Bronchial epithelial cell (primary cell): ENCODE results near the gene CHI3L1. TPM values are rescaled to one million over a fixed set of nuclear protein-coding genes. Genes with fewer than 3 reads are reported as not detected.
A peak's percentile ranks its signal among the peaks of the same experiment; 100 is the strongest.

Experiments used
- DNase-seq: peaks from one replicate; pipeline ENCODE4 v3.0.0-alpha.2; 2010; ENCODE audit warnings: low read depth
- FAIRE-seq: peaks from 2 replicates; lab custom pipeline; 2011; peaks lifted over from hg19 to GRCh38; lab: Jason Lieb, UNC
- H3K27me3 ChIP-seq: 2 replicates; pipeline ENCODE4 v1.5.1; 2011; ENCODE audit warnings: low read length; ENCODE audit not compliant: control insufficient read depth, insufficient read depth
- H3K36me3 ChIP-seq: 2 replicates; pipeline ENCODE4 v1.5.1; 2011; ENCODE audit warnings: low read length; ENCODE audit not compliant: control insufficient read depth, insufficient read depth
- H3K4me3 ChIP-seq: 2 replicates; pipeline ENCODE4 v1.5.1; 2011; ENCODE audit warnings: mild to moderate bottlenecking, low read depth, low read length, control low read depth
- CTCF ChIP-seq: IDR thresholded peaks from 2 replicates; pipeline ENCODE4 v1.5.1; 2011; ENCODE audit warnings: mild to moderate bottlenecking, moderate library complexity, low read length, control low read depth, inconsistent platforms; ENCODE audit not compliant: insufficient read depth, severe bottlenecking
- total RNA-seq: library from RNA; depleted of rRNA; stranded (reverse); fragments of >200 nt; gene quantifications from 2 replicates; pipeline ENCODE4 v1.2.1, GENCODE V29; 2014

The CHI3L1 gene
- total RNA-seq, 1 donor from 2014 or later: 0.79 TPM

GRCh38 chr1:203145321-203146041 lies 41.0 kb downstream of the CHI3L1 start:
- peak; percentile 52 for FAIRE-seq

GRCh38 chr1:203144661-203145060 lies 41.8 kb downstream of the CHI3L1 start:
- DNase-seq (no peak), FAIRE-seq (peak; percentile 76)
- peaks cover 1% of the 10 kb centered on the region for H3K27me3 ChIP-seq
- H3K4me3 ChIP-seq: no peak overlapping the region
- H3K36me3 ChIP-seq: no peaks in the 10 kb centered on the region
- no peak for TF ChIP-seq CTCF

More at GRCh38 chr1:203145321-203146041, 41.0 kb downstream of the CHI3L1 start:
- no peak for DNase-seq
- Histone ChIP-seq H3K36me3 (no peaks in the 10 kb centered on the region), H3K27me3 (peaks cover 1% of the 10 kb centered on the region), H3K4me3 (no peak overlapping the region)
- TF ChIP-seq CTCF: no peak

- no peak for TF ChIP-seq CTCF
- Histone ChIP-seq H3K36me3 (no peaks in the 10 kb centered on the region), H3K4me3 (no peak overlapping the region), H3K27me3 (peaks cover 1% of the 10 kb centered on the region)
- DNase-seq (no peak), FAIRE-seq (peak; percentile 66)
These were observed 42.9 kb downstream of the CHI3L1 start for GRCh38 chr1:203143641-203144040.

- FAIRE-seq (no peak), DNase-seq (no peak)
- no peaks in the 10 kb centered on the region for H3K36me3 ChIP-seq
- H3K27me3 ChIP-seq: peaks cover 1% of the 10 kb centered on the region
- no peak for TF ChIP-seq CTCF
- no peak overlapping the region for H3K4me3 ChIP-seq
These were observed 43.7 kb downstream of the CHI3L1 start for GRCh38 chr1:203142684-203143408.

- no peak overlapping the region for H3K4me3 ChIP-seq
- peaks cover 1% of the 10 kb centered on the region for H3K27me3 ChIP-seq
- DNase-seq (no peak), FAIRE-seq (no peak)
- no peak for TF ChIP-seq CTCF
- no peaks in the 10 kb centered on the region for H3K36me3 ChIP-seq
These were observed 44.4 kb downstream of the CHI3L1 start for GRCh38 chr1:203142124-203142523.
